Activated T-helper 1 cell treated with anti-CD3 and anti-CD28 coated beads, Interleukin-2, amount 50 U/mL, for 16 hours (primary cell): Measurements from ENCODE around the gene DAND5.

Experiments used
- DNase-seq, 2 donors: peaks; one replicate each; pipeline ENCODE4 v3.0.0-alpha.2; 2020; ENCODE audit warnings: low read depth in 1 of 2, low spot score in 1 of 2

The DAND5 gene

DNA sequence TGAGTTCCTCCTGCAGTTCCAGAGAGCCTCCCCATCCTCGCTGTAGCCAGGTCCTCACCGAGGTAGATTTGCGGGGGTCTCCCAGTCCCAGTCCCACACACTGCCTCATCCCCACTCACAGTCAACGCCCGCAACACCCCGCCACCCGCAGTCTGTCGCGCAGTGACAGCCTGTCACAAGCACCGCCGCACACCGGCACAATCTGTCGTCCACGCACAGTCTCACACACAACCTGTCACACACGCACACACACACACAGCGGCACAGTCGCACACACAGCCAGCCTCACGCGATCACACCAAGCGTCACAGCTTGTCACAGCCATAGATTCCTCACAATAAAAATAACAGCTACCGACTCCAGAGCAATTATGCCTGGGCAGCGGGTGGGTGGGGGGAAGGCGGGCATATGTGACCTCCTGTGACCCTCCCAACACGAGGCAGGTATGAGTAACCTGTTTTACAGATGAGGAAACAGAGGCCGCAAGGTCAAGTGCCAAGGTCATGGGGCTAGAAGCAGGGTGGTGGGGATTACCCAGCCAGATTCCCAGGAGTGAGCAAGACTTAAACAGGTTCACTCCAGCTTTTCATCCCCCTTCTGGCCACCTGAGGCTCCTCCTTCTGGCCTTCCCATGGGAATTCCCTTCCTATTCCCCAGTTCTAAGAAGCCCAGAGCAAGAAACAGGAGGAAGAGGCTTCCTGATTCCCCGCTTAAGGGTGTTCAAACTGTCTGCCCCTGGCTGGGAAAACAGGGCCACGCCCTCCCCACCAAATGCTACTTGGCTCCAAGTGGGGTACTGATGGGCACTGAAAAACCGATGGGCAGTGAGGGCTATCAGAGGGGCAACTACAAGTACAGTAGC is 39.8 kb downstream of the DAND5 start:
- DNase-seq: no peak

DNA sequence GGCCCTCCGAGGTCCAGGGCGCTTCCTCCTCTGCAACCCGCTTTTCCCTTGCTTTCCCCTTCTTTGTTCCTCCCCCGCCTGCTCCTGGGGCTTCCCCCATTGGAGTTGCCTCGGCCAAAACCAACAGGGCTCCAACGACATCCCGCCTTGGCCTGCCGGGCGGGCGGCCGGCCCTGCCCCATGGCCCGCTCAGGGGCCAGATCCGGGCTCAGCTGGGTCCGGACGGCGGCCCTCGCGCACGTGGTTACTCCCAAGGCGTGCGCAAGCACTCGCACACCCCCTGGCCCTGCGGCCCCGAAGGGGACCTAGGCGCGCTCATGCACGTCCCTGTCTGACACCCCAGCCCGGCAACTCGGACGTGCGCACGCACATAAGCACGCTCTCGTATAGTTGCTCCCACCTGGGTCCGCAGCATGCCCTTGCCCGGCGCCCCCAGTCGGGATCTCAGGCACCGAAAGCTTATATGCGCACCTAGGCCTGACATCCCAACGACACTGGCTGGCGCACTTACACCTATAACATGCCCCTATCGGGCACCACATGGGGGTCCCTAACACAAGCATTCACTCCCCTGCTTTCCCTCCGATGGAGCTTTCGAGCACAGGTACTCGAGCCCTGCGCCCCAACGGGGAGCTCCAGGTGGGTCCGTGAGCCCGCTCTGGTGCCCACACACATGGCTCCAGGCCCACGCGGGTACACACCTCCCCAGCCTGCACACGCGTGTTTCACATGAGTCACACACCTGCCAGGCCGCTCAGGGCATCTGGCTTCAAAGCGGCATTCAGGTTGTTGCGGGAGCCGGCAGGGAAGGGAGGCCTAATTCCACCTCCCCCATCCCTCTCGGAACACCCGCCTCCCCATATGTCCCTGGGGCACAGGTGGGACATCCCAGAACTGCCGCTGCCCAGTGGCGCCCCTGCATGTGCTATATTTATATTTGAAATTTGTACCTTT is 40.9 kb downstream of the DAND5 start:
- no peak for DNase-seq

DNA sequence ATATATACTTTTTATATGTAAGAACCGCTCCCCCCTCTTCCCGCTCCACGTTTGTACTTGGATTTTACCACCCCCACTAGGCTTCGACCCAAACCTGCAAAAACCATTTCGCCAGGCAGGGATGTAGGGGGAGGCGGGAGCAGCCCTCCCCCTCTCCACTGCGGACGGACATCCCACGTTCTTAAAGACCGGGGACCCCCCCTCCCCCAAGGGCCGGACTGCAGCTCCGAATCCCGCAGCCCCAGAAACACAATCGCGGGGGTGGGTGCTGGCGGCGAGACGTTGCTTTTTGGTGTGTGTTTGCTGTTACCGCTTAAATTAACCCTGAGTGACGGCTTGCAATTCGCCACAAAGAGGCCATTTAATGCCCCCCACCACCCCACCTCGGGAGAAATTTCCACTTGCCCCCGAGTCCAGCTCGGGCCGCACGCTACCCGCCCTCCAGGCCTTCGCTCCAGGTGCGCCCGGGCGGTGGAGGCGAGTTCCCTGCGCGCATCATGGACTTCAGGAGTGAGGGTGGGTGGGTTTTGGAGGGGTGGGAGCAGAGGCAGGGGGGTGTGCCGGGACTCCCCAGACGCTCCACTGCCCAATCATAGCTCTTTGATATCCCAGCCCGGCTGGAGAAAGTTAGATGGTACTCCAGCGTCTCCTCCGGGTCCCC is 41.7 kb downstream of the DAND5 start:
- DNase-seq: no peak

DNA sequence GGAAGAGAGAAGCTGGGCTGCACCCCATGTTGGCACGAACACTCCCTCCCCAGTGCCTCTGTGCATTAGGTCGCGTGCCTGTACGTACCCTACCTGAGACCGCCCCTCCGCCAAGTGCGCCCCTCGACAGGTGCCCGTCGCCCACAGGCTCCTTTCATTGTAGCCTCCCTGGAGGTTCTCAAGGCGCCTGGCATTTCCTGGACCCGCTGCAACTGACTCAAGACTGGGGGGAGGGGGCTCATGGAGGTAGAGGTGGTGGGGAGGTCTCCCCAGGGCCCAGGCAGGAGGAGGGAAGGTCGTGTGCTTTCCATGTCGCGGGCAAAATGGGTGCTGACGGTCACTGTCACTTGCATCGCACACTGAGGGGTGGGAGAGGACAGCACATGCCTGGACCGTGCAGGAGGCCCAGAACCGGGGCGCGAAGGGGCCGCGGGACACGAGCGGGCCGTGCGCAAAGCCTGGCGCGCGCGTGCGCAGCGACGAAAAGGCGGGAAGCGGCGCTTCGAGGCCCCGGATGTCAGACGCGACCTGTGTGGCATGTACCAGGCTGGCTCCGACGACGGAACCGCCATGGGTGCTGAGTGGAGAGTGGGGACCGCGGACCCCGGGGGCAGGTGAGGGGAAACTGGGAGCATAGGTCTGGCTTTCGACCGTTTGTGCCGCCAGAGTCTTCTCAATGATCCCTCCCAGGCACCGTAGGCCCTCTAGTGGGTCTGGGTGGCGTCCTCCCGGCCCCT is 42.4 kb downstream of the DAND5 start:
- no peak for DNase-seq

DNA sequence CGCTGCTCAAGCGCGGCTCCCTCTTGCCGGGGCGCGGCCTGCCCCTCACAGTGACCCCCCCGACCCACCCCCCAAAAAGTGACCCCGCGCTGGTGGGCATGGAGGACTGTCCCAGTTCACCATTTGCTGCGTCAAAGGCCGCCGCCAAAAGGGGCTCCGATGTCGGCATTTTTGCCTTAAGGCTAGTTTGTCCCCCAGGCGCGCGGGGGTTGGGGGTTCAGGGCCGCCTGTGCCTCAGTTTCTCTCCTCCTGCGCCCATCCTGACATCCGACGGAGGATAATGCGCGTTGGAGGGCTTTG is 43.0 kb downstream of the DAND5 start:
- DNase-seq: no peak

DNA sequence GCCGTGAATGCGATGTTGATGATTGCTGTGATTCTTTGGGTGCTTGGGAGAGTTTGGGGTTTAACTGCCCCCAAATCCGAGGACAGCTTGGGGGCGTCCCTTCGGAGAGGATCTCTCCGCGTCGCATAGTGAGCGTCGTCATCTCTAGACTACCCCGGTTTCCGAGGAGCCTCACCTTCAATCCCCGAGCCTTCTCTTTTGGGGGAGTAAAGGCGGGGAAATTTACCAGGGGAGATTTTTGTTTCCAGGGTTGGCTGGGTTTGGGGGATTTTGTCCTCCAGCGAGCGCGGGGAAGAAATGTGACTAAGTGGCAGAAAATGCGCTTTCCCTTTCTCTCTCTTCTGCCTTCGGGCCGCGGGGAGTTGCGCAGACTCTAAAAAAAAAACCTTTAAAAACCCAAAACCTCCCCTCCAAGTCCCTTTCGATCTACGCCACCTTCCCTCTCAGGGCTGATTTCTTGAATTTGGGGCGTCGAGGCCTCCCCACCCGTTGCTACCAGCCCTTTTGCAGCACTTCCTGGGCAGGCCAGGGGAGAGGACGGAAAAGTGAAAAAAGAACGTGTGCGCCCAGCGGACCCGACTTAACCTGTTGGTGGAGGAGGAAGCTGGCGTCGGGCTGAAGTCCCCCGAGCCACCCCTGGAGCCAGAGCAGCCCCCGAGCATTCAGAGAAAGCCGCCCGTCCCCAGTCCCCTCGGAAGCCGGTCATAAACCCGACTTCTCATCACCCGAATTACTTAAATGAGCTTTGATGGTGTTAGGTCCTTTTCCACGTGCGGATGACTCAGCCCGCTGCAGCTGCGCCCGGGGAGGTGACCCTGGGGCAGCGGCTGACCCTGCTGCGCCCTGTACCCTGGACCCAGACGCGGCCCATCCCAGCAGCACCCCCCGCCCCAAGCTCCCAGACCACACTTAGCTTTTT is 43.6 kb downstream of the DAND5 start:
- DNase-seq: no peak

DNA sequence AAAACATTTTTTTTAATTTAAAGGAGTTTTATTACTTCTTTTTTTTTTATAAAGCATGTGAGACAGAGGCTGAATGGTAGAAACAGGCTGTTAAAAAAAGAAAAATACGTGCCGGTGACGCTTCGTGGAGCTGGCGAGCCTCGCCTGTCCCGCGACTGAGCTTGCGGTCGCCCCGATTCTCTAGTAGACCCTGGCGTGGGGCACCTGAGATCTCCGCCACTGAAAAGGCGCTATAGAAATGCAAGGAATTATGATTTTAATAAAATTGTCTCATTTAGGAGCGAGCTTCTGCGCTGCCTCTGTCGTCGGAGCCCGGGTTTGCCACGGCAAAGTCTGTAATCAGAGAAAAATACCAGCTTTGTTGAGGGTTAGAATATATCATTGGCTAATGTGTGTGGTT is 44.3 kb downstream of the DAND5 start:
- no peak for DNase-seq

DNA sequence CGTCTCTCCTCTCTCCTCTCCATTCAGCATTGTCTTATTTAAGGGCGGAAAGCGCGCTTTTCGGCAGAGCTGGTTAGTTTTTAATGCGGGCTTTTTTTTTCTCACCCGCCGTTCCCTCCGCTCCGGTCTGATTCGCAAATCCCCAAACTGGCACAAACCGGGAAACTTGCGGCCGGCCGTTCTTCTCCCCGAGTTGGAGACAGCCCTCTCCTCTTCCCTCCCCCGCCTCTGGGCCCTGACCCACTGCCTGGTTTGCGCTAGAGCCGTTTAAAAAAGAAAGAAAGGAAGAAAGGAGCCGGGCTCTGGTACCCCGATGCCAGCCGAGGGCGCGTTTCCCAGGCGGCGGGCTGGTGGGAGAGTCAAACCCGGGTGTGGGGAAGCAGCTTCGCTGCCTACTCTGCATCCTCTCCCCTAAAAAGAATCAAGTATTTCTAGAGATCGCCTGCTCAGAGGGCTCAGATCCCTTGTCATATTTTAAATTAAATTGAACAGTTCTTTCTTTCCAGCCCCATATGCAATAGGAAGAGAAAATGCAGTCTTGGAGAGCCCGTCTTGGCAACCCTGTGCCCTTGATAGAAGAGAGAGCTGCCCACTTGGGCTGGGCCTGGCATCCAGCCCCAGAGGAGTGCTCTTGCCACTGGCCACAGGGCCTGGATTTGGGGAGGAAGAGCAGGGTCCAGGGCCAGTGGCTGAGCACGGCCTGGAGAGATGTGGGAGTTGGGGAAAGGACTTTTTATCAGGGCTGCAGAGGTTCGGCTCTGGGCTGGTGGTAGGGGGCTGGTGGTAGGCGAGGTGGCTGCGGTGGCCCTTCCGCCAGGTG is 44.9 kb downstream of the DAND5 start:
- DNase-seq: no peak

DNA sequence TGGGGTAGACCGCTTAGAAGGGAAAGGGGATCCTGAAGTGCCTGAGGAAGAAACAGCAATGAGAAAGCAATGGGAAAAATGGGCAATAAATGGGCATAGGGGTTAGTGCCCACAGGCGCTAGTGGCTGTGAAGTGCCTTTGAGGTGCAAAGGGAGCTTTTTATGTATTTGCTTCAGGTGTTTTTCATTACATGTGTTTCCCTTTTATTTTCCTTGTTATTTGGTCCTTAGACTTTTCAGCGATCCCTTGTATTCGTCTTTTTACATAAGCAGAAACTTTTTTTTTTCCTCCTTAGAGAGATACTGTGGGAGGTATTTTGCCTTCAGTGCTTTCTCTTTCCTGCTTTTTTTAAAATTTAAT is 45.5 kb downstream of the DAND5 start:
- no peak for DNase-seq

DNA sequence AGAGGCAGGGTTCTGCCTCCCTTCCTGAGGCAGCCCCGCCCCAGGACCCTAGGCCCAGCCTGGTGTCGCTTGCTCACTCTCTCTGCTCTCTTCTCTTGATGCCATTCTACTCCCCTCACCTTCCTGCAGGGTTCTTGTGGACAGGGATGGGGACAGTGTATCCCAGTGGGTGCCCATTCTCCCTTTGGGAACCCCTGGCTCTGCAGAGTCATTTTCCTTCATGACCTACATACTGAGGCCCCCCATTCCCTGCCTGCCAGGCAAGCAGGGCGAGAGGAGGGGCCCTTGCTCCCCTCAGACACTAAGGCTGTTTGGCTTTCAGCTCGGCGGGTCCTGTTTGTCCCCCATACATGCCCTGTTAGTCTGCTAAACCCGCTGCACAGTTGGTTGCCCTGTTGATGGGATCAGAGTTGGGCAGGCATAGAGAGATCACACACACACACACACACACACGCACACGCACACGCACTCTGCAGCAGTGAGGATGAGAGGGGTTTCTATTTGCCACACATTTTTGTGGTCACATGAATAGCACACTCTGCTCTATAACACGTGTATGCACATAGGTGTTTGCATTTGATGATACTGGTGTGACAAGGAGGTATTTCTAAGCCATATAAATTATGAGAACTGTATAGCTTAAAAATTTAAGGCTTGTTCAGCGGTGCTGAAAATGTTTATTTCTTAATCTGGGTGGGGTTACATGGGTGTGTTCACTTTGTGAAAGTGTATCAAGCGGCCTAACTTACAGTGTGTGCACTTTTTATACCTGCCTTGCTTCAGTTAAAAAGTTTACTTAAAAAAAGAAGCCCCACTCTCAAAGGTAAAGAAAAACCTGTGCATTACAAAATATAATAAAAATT is 46.2 kb downstream of the DAND5 start:
- DNase-seq: no peak

DNA sequence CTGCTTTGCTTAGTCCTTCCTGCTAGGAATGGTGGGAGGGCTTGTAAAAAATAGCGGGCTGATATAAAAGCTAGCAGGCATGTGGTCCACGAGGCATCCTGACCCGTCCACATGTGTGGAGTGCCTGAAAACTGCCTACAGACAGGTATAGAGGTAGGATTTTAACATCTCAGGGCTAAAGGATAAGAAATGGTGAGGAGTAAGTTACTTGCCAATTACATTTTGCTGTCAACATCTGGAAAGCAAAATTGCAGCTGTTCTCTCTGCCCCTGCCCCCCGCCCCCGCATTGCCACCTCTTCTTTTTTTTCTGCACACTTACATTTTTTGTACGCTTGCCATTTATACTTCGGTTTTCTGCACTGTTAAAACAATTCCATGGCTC is 46.9 kb downstream of the DAND5 start:
- no peak for DNase-seq

DNA sequence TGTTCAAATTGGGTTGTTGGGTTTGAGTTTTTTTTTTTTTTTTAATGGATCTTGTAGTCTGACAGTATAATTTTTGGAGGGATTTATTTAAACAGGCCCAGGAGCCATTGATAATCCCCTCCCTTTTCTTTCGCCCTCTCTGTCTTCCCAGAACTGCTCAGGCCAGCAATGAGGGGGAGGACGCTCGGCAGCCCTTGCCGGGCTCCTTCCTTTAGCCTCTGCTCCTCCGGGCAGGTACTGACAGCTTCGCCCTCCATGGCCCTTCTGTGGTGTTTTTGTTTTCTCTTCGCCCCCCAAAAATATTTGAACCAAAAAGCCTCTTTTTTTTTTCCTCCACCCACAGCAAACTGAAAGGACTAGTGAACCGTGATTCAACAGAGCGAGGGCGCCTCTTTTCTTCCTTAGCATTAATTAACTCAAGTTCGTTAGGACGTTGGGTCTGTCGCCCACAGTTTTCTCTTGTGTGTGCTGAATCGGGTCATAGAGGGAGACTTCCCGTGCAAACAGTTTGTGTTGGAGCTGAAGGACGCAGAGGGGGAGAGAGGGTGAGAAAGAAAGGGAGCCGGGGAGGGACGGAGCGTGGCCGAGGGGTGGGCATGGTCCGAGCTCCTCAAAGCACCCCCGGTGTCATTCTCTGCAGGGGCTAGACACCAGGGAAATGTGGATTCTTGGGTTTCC is 47.4 kb downstream of the DAND5 start:
- DNase-seq: no peak

DNA sequence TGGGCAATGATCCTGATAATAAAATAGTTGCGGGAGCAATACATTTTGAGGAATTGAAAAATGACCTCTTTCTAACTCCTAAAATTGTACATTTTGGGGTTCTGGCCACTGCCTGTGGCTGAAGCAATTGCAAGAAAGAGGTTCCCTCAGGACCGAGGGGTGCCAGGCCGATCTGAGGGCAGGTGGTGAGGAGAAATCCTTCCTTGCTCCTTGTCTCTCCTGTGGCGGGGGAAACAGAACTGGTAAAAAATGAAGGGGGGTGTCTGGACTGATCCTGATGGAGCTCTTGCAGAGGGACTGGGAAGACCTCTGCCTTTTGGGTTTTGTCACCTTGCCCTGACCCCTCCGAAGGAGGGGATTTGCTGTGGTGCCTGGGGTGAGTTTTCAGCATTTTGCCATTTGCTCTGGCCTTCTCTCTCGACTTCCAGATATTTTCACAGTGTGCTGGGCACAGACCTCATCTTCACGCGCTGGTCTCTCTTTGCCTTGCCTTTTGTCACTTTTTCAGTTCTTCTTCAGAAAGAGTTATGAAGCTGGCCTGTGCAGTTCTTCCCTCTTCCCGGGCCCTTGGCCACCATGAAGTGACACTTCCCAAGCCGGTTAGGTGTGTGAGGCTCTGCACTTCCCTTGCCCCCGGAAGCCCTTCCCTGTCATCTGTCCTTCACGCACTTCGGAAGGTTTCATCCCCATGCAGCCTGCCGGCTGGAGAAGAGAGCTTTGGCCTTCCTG is 48.1 kb downstream of the DAND5 start:
- no peak for DNase-seq

DNA sequence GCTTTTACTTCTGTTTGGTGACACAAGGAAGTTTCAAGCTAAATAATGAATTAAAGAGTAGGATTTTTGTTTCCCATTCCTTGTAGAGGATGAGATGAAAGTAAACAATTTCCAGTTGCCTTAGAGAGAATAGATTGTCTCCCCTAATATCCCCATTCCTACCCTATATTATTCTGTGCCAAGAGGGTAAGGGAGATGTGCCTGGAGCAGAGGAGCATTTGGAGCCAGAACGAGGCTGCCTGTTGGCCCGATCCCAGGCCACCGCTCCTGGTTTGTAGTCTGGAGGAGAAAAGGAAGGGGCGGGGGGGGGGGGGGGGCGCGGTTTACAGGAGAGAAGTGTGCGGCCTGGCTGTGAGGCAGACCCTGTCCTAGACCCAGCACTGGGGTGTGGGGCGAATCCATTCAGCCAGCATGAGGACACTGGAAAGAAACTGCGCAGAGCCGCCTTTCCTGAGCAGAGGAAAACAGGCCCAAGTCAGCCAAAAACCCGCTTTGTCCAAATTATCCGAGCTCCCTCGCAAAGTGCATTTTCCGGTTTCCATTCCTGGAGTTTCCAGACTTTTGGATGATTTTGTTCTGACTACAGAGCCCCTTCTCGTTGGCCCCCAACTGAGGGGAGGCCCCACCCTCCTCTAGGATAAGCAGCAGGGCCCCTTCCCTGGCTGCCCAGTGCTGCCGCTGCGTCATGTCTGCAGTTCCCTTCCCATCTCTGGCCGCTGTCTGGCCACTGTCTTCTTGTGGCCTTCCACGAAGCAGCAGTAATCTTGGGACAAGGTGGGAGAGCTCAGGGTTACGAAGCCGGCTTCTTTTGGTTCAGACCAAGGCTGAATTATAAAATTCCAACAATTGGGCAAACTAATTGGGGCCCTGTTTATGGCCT is 48.9 kb downstream of the DAND5 start:
- no peak for DNase-seq

DNA sequence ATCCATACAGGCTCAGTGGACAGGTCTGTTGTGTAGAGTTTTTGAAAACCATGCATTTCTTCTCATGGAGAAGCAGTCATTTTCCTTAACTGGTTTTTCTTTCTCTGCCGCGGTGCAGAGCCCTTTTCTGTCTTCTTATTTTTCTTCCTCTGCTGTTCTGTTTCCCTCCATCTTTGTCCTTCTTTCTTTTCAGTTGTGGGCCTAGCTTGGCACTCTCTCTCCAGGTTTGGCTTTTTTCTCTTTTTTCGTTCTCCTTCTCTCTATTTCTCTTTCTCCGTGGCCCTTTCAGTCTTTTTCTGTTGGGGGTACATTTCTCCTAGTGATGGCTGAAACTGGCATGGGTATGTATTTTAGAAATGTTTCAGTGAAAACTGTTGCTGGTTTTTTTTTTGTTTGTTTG is 50.0 kb downstream of the DAND5 start:
- no peak for DNase-seq

DNA sequence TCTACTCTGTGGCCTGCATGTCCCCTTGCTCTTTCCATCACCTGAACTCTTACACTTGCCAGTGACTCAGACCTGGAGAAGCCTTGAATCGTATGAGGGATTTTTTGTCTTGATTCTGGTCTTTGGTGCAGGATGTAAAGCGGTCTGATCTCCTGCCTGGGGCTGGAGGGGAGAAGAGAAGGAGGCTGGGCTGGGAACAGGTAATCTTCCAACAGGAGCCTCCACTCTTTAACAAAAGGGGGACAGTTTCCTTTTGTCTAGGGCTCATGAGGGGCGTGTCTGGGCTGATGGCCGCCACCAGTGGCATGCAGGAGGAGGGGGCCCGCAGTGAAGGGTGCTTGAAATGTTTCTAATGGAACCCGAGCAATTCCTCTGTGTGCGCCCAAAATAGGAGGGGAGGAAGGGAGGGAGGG is 50.6 kb downstream of the DAND5 start:
- no peak for DNase-seq
